Measurements from ENCODE around the gene KCTD11. TPM values are rescaled to one million over a fixed set of nuclear protein-coding genes. Genes with fewer than 3 reads are reported as not detected.

Gene KCTD11
- 8.9 TPM for total RNA-seq
- long read RNA-seq, transcript KCTD11-201 (1 exons, 2,783 nt) = major isoform, 16 of 20 reads
- long read RNA-seq, partial matches to known transcripts = 0 of 20 reads
- long read RNA-seq, other reads (novel, unspliced or antisense) = 0 of 20 reads

GRCh38 chr17:7351665-7352502 lies at the start of gene KCTD11:
KCTD11 (plus strand) TSS chr17:7352162.
- TF ChIP-seq CTCF (IDR thresholded peaks at IDR 0.05) = no peak
- peak within 1 kb of the TSS; percentile 94 for H3K4me3 ChIP-seq
- ATAC-seq = peak; percentile 85
- peaks cover 33% of the 10 kb centered on the region for H3K4me1 ChIP-seq
- DNase-seq = peak; percentile 97
- no peaks in the 10 kb centered on the region for H3K27me3 ChIP-seq
- peak within 1 kb of the TSS; percentile 98 for H3K27ac ChIP-seq
- H3K36me3 ChIP-seq = no peaks in the 10 kb centered on the region
- H3K9me3 ChIP-seq = no peaks in the 10 kb centered on the region
- intact Hi-C loops (cut with DNase I) = no loop called here

- intact Hi-C loops (cut with DNase I) = no loop called here
Measured at GRCh38 chr17:7304179-7304578, 47.8 kb upstream of the KCTD11 start.

GRCh38 chr17:7306911-7307685 lies 44.9 kb upstream of the KCTD11 start, which contains the start of gene EIF5A:
EIF5A (plus strand) TSS chr17:7307628; CDS start chr17:7309636, 2,008 bp downstream.
- no peaks in the 10 kb centered on the region for H3K9me3 ChIP-seq
- peaks cover 22% of the 10 kb centered on the region for H3K4me1 ChIP-seq
- H3K36me3 ChIP-seq = peaks cover 30% of the 10 kb centered on the region
- DNase-seq (peak; percentile 100), ATAC-seq (peak; percentile 92)
- peak within 1 kb of the TSS; percentile 92 for H3K4me3 ChIP-seq
- TF ChIP-seq CTCF (IDR thresholded peaks at IDR 0.05) = no peak
- no peaks in the 10 kb centered on the region for H3K27me3 ChIP-seq
- H3K27ac ChIP-seq = peak within 1 kb of the TSS; percentile 93
- intact Hi-C loops (cut with DNase I) = no loop called here

More at GRCh38 chr17:7304179-7304578, 47.8 kb upstream of the KCTD11 start:
- ATAC-seq = no peak
- DNase-seq = no peak
- no peaks in the 10 kb centered on the region for H3K27me3 ChIP-seq
- H3K9me3 ChIP-seq = no peaks in the 10 kb centered on the region
- no peak overlapping the region for H3K27ac ChIP-seq
- H3K4me1 ChIP-seq = peaks cover 9% of the 10 kb centered on the region
- TF ChIP-seq CTCF (IDR thresholded peaks at IDR 0.05) = no peak
- peaks cover under 1% of the 10 kb centered on the region for H3K36me3 ChIP-seq
- no peak overlapping the region for H3K4me3 ChIP-seq

- peak; percentile 60 for ATAC-seq
Measured at GRCh38 chr17:7307686-7308624, 44.0 kb upstream of the KCTD11 start.

More at GRCh38 chr17:7307686-7308624, 44.0 kb upstream of the KCTD11 start:
- Histone ChIP-seq H3K27ac (peak overlapping the region; percentile 93), H3K27me3 (no peaks in the 10 kb centered on the region), H3K4me3 (peak overlapping the region; percentile 92), H3K36me3 (peaks cover 38% of the 10 kb centered on the region), H3K4me1 (peaks cover 22% of the 10 kb centered on the region), H3K9me3 (no peaks in the 10 kb centered on the region)
- TF ChIP-seq CTCF (IDR thresholded peaks at IDR 0.05) = no peak
- intact Hi-C loops (cut with DNase I) = no loop called here
- peak; percentile 87 for DNase-seq
